Body of pancreas (tissue), 4 donors: ENCODE results near the gene AIP.

Source experiments
- POLR2A ChIP-seq, 3 donors: fragments of 450-650 bp; IDR thresholded peaks; one replicate each; pipeline ENCODE4 v1.6.1; 2016; ENCODE audit warnings: antibody characterized with exemption in 3 of 3, mild to moderate bottlenecking in 2 of 3
- TF ChIP-seq, protein P1 (sequence below), 7 experiments: fragments of 450-650 bp in 4 of 7; fragments of 200-600 bp in 3 of 7; sonication (generic) in 3 of 7; IDR thresholded peaks; one replicate each; pipeline ENCODE4 v1.5.1; 2016 to 2019; ENCODE audit warnings: antibody characterized with exemption in 7 of 7

DNA sequence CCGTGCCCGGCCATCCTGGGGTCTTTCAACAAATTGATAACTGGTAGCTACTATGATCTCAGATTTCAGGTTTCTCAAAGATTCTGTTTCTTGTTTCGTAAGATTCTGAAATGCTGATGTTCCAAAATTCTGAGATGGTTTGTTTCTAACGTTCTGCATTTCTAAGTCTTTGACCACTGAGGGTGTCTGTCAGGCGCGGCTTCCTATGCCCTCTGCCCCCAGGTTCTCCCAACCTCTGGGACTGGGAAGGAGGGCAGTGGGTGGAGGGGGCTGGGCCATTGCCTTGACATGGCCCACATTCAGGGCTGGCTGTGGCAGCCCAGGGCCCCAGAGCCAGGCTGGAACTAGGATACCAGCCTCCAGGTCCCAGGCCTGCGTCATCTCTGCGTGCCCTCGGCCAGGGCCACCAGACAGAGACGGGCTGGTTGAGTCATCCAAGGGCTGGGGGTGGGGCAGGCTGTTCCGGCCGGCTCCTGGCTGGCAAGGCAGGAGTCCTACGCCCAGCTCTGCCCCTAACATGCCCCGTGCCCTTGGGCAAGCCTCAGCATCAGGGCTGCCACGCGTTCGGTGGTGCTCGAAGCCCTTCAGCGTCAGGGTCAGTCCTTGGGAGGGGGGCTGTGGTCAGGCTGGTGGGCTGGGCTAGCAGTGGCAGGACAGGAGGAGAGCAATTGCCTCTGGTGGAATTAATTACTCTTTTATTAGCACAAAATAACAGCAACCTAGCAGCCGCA is 19.0 kb upstream of the AIP start:
- TF ChIP-seq, protein P1, sequence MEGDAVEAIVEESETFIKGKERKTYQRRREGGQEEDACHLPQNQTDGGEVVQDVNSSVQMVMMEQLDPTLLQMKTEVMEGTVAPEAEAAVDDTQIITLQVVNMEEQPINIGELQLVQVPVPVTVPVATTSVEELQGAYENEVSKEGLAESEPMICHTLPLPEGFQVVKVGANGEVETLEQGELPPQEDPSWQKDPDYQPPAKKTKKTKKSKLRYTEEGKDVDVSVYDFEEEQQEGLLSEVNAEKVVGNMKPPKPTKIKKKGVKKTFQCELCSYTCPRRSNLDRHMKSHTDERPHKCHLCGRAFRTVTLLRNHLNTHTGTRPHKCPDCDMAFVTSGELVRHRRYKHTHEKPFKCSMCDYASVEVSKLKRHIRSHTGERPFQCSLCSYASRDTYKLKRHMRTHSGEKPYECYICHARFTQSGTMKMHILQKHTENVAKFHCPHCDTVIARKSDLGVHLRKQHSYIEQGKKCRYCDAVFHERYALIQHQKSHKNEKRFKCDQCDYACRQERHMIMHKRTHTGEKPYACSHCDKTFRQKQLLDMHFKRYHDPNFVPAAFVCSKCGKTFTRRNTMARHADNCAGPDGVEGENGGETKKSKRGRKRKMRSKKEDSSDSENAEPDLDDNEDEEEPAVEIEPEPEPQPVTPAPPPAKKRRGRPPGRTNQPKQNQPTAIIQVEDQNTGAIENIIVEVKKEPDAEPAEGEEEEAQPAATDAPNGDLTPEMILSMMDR (IDR thresholded peaks at IDR 0.05): no peak
- TF ChIP-seq POLR2A (IDR thresholded peaks at IDR 0.05): no peak
